ENCODE results near the gene GPNMB. TPM values are rescaled to one million over a fixed set of nuclear protein-coding genes. Genes with fewer than 3 reads are reported as not detected.
A peak's percentile ranks its signal among the peaks of the same experiment; 100 is the strongest.

The GPNMB gene
- total RNA-seq, 1 donor: 1.5 TPM

DNA sequence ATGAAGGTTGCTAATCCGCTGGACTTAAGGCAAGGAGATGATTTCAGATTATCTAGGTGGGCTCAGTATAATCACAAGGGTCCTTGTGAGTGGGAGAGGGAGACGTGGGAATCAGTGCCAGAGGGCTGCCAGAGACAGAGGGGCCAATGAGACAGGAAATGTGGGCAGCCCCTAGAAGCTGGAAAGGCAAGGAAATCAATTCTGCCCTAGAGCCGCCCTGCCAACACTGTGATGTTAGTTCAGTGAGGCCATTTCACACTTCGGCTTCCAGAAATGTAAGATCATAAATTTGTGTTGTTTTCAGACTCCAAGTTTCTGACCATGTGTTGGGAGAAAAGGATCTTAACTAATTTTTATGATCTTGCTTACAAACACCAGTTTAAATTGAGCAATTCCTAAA is 3.6 kb upstream of the GPNMB start:
- no peaks in the 10 kb centered on the region for H3K27me3 ChIP-seq (ENCODE audit: insufficient read depth, low read length)
- H3K4me1 ChIP-seq (ENCODE audit: insufficient read depth, low read length): peaks cover 9% of the 10 kb centered on the region
- H3K4me3 ChIP-seq (ENCODE audit: low read length): no peak overlapping the region
- H3K9me3 ChIP-seq (ENCODE audit: low read depth, low read length): no peaks in the 10 kb centered on the region

DNA sequence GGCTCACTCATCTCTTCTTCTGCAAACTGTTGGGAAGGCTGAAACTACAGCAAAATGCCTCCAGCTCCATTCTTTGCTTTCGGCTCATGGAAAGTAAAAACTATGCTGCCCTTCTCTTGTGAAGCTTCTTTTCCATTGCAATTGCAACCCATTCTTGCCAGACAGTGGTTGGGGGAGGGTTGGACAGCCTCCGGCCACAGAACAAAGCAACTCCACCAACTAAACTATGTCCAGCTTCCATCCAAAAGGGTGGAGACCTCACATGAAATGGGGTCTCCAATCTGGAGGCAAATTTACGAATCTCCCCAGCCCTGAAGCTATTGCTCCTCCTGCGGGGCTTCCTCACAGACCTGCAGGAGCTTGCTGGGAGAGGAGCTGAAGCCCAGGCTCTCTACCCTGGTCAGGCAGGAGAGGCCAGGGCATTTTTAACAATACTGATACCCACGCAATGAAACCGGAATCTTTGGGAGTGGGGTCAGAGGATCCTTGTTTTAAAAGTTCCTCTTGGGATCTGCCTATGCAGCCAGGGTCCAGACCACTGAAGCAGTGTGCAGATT is 549 bp downstream of the GPNMB start:
- Histone ChIP-seq H3K27me3 (ENCODE audit: insufficient read depth, low read length) (peaks cover 20% of the 10 kb centered on the region), H3K4me3 (ENCODE audit: low read length) (peak overlapping the region; percentile 38), H3K9me3 (ENCODE audit: low read depth, low read length) (peaks cover 4% of the 10 kb centered on the region), H3K4me1 (ENCODE audit: insufficient read depth, low read length) (peaks cover 19% of the 10 kb centered on the region)

DNA sequence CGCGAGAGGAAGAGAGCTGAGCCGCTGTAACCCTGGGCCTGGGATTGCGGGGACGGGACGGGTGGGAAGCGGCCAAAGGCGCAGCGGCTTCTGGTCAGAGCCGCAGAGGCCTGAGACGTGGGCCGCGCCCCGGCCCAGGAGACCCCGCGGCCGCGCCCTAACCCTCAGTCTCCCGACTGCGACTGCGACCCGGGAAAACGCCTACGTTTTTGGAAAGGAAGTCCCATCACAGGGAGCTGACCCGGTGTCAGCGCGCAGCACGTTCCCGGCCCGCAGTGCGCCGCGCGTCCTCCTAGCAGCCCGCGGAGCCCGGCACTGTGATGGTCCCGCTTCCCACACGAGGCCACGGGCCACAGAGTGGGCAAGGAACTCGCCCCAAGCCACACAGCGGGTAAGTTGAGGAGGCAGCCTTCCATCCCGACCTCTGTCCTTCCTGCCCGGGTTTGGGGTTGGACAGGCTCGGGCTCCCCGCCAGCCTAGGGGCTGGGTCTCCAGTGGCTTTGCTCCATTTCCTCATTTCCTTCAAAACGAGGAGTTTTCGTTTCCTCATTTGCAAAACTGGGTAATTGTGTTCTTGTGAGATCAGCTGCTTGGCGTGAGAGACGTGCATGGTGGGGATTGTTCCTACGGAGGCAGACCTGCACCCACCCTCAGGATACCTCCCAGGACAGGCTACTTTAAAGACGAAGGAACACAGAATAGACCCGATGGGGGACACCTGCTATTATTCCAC is 1.2 kb downstream of the GPNMB start:
- Histone ChIP-seq H3K4me1 (ENCODE audit: insufficient read depth, low read length) (peaks cover 19% of the 10 kb centered on the region), H3K27me3 (ENCODE audit: insufficient read depth, low read length) (peaks cover 22% of the 10 kb centered on the region), H3K4me3 (ENCODE audit: low read length) (peak overlapping the region; percentile 38), H3K9me3 (ENCODE audit: low read depth, low read length) (peaks cover 5% of the 10 kb centered on the region)

DNA sequence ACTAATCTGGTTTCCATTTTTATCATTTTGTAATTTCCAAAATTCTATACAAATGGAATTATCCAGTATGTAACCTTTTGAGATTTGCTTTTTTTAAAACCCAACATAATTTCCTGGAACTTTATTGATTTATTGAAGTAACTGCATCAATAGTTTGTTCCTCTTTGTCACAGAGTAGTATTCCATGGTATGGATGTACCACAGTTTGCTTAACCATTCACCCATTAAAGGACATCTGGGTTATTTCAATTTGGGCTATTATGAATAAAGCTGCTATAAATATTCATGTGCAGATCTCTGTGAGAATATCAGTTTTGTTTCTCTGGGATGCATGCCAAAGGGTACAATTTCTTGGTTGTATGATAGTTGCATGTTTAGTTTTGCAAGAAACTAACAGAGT is 2.9 kb downstream of the GPNMB start:
- peaks cover 19% of the 10 kb centered on the region for H3K4me1 ChIP-seq (ENCODE audit: insufficient read depth, low read length)
- peaks cover 5% of the 10 kb centered on the region for H3K9me3 ChIP-seq (ENCODE audit: low read depth, low read length)
- peaks cover 27% of the 10 kb centered on the region for H3K27me3 ChIP-seq (ENCODE audit: insufficient read depth, low read length)
- H3K4me3 ChIP-seq (ENCODE audit: low read length): no peak overlapping the region

DNA sequence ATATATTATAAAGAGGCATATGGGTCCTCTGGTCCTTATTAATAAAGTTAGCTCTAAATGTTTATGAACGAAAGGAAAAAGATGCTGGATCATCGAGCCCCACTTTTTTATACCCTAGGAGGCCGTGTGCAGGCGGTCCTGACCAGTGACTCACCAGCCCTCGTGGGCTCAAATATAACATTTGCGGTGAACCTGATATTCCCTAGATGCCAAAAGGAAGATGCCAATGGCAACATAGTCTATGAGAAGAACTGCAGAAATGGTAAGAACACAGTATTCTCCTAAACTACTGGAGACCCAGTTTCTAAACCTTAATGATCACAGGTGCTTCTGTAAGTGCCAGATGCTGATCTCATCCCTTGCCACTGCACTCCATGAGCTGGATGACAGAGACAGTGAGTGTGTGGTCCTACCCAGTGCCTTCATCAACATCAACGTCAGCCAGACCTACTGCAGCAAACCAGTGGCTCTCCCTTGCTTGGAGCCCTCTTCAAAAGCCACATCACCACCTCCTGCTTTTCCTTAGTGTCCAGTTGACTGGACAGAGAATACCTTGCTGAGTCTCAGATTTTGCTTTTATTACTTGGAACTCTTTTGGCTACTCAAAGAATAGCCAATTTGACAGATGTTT is 7.6 kb downstream of the GPNMB start:
- no peaks in the 10 kb centered on the region for H3K4me1 ChIP-seq (ENCODE audit: insufficient read depth, low read length)
- peaks cover 24% of the 10 kb centered on the region for H3K27me3 ChIP-seq (ENCODE audit: insufficient read depth, low read length)
- peaks cover 5% of the 10 kb centered on the region for H3K9me3 ChIP-seq (ENCODE audit: low read depth, low read length)
- no peak overlapping the region for H3K4me3 ChIP-seq (ENCODE audit: low read length)

DNA sequence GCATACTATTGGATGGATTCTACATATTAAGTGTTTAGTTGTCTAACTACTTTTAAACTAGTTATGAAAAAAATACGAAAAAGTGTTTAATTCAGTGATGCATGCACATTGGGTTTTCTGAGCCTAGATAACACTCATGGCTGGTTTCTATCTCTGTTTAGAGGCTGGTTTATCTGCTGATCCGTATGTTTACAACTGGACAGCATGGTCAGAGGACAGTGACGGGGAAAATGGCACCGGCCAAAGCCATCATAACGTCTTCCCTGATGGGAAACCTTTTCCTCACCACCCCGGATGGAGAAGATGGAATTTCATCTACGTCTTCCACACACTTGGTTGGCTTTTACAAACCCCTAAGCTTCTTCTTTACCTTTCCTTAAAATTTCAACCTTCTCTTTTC is 10.2 kb downstream of the GPNMB start:
- Histone ChIP-seq H3K4me1 (ENCODE audit: insufficient read depth, low read length) (no peaks in the 10 kb centered on the region), H3K4me3 (ENCODE audit: low read length) (no peak overlapping the region)

DNA sequence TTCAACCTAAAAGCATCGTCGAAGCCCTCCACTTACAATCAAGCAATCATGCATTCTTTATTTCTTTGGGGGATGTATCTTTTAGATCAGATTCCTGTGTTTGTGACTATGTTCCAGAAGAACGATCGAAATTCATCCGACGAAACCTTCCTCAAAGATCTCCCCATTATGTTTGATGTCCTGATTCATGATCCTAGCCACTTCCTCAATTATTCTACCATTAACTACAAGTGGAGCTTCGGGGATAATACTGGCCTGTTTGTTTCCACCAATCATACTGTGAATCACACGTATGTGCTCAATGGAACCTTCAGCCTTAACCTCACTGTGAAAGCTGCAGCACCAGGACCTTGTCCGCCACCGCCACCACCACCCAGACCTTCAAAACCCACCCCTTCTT is 13.8 kb downstream of the GPNMB start:
- no peaks in the 10 kb centered on the region for H3K27me3 ChIP-seq (ENCODE audit: insufficient read depth, low read length)
- H3K4me1 ChIP-seq (ENCODE audit: insufficient read depth, low read length): no peaks in the 10 kb centered on the region
- no peaks in the 10 kb centered on the region for H3K9me3 ChIP-seq (ENCODE audit: low read depth, low read length)
- no peak overlapping the region for H3K4me3 ChIP-seq (ENCODE audit: low read length)

More for the DNA sequence above, 10.2 kb downstream of the GPNMB start:
- peaks cover 10% of the 10 kb centered on the region for H3K27me3 ChIP-seq (ENCODE audit: insufficient read depth, low read length)
- H3K9me3 ChIP-seq (ENCODE audit: low read depth, low read length): peaks cover 5% of the 10 kb centered on the region

DNA sequence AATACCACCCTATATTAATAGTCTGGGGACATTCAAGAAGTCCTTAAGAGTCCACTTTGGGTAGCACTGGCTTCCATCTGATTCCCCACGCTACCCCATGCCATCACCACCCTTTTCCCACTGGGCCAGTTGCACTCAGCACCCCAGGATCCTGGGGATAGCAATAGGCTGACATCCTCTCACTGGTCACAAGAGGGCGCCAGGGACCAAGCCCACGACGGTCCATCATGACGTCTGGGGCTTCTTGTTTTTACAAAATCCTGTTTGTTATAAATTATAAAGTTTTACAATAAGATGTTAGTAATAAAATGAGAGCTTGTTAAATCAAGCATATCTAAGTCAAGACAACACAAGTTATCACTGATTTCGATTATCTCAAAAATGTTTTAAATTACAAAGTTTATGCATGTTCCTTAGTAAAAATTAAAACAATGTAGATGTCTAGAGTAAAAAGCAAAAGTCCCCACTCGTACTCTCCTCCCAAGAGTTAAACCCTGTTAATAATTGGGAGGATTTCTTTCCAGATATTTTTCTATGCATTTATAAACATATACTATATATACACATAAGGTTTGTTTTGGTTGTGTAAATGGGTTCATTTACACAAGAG is 15.4 kb downstream of the GPNMB start:
- Histone ChIP-seq H3K27me3 (ENCODE audit: insufficient read depth, low read length) (no peaks in the 10 kb centered on the region), H3K4me3 (ENCODE audit: low read length) (no peak overlapping the region), H3K9me3 (ENCODE audit: low read depth, low read length) (no peaks in the 10 kb centered on the region), H3K4me1 (ENCODE audit: insufficient read depth, low read length) (no peaks in the 10 kb centered on the region)

DNA sequence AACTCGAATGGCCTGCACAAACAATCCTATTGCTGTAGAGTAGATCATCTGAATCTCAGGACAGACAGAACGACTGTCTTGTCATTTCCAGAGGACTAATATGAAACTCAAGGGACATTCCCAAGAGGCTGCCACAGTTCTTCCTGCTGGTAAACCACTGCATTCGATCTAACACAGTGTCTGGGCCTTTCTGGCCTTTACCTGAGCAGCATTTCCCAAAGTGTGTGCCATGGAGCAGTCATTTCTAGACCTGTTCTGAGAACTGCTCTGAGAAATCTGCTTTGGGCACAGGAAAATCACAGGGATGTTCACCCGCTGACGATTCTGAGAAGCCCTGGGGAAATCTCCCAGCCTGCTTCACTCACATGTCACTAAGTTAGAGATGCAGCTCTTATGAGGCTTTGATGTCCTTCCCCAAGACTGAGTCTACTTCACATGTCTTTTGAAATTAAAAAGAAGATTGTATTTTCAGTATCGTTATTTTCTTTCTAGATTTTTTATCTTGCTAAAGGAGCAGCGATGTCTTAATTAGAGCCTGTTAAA is 18.4 kb downstream of the GPNMB start:
- no peak overlapping the region for H3K4me3 ChIP-seq (ENCODE audit: low read length)
- H3K4me1 ChIP-seq (ENCODE audit: insufficient read depth, low read length): no peaks in the 10 kb centered on the region

DNA sequence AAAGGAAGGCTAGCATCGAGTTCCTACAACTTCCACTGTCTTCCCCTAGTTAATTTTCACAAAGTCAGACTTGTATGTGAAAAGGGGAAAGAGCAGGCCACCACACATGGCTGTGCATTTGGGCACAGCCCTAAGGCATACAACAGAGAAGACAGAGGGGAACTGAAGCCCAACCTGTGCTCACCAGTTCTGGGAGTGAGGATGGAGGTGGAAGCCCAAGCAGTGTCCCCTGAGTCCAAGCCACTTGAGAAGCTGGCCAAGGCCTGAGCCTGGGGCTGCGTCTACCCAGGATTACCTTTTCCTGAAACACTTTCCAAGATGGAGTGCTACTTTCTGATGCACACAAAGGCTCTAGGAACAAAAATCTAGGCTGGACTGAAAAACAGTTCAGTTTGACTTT is 20.3 kb downstream of the GPNMB start:
- Histone ChIP-seq H3K4me1 (ENCODE audit: insufficient read depth, low read length) (no peaks in the 10 kb centered on the region), H3K4me3 (ENCODE audit: low read length) (no peak overlapping the region), H3K9me3 (ENCODE audit: low read depth, low read length) (no peaks in the 10 kb centered on the region), H3K27me3 (ENCODE audit: insufficient read depth, low read length) (no peaks in the 10 kb centered on the region)

More for the DNA sequence above, 18.4 kb downstream of the GPNMB start:
- no peaks in the 10 kb centered on the region for H3K27me3 ChIP-seq (ENCODE audit: insufficient read depth, low read length)
- H3K9me3 ChIP-seq (ENCODE audit: low read depth, low read length): no peaks in the 10 kb centered on the region

DNA sequence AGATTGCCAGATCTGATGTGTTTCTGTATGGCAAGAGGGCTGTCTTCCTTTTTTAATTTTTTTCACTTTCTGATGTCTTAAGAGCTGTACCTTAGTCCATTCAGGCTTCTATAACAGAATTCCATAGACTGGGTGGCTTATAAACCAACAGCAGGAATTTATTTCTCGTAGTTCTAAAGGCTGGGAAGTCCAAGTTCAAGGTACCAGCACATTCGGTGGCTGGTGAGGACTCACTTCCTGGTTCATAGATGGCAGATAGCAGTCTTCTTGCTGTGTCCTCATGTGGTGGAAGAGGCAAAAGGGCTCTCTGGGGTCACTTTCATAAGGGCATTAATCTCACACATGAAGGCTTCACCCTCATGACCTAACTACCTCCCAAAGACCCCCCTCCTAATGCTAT is 20.8 kb downstream of the GPNMB start:
- Histone ChIP-seq H3K27me3 (ENCODE audit: insufficient read depth, low read length) (no peaks in the 10 kb centered on the region), H3K9me3 (ENCODE audit: low read depth, low read length) (no peaks in the 10 kb centered on the region), H3K4me1 (ENCODE audit: insufficient read depth, low read length) (no peaks in the 10 kb centered on the region), H3K4me3 (ENCODE audit: low read length) (no peak overlapping the region)

DNA sequence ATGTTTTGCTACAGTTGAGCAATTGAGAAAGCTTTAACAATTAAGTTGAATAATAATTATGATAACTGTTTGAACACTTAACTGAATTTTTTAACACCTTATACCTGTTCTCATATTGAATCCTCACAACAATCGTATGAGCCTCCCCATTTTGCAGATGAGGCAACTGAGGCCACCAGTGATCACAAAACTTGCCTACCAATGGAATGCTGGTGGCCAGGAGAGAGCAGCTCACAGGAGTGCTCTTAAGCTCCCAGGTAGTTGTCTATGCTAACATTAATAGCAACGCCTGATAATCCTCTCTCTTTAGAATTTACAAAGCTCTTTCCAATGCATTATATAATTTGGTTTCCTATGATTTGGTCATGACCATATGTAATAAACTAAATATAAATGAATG is 21.6 kb downstream of the GPNMB start:
- Histone ChIP-seq H3K27me3 (ENCODE audit: insufficient read depth, low read length) (no peaks in the 10 kb centered on the region), H3K9me3 (ENCODE audit: low read depth, low read length) (no peaks in the 10 kb centered on the region), H3K4me3 (ENCODE audit: low read length) (no peak overlapping the region), H3K4me1 (ENCODE audit: insufficient read depth, low read length) (no peaks in the 10 kb centered on the region)

DNA sequence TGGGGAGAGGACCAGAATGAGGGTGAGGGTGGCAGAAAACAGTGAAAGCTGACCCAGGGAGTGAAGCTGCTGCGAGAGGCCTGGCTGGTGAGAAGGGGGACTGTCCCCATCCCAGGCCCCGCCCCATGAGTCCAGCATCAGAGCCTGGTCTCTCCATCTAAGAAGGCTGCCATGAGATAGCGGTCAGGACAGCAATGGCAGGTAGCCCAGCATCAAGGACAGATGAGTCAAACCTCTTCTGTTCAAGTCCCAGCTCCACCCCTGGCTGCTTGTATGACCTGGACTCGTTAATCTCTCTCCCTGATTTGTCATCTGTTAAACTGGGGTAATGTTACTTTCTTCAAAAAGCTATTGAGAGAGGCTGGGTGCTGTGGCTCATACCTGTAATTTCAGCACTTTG is 22.2 kb downstream of the GPNMB start:
- H3K27me3 ChIP-seq (ENCODE audit: insufficient read depth, low read length): no peaks in the 10 kb centered on the region
- H3K4me3 ChIP-seq (ENCODE audit: low read length): no peak overlapping the region
- H3K4me1 ChIP-seq (ENCODE audit: insufficient read depth, low read length): no peaks in the 10 kb centered on the region
- no peaks in the 10 kb centered on the region for H3K9me3 ChIP-seq (ENCODE audit: low read depth, low read length)

DNA sequence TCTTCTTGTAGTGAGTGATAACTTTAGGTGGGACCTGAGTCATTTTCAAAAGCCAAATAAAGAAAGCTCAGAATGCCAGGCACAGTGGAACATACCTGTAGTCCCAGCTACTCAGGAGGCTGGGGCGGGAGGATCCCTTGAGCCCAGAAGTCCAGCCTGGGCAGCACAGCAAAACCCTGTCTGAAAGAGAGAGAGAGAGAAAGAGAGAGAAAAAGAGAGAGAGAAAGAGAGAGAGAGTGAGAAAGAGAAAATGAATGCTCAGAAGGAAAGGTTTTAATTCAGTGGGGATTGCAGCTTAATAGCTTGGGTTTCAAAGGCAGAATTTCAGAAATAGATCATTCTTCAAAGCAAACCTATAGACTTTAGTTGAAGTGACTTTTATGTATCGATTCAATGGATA is 25.7 kb downstream of the GPNMB start:
- no peak overlapping the region for H3K4me3 ChIP-seq (ENCODE audit: low read length)
- H3K9me3 ChIP-seq (ENCODE audit: low read depth, low read length): no peaks in the 10 kb centered on the region
- H3K27me3 ChIP-seq (ENCODE audit: insufficient read depth, low read length): no peaks in the 10 kb centered on the region
- H3K4me1 ChIP-seq (ENCODE audit: insufficient read depth, low read length): no peaks in the 10 kb centered on the region

DNA sequence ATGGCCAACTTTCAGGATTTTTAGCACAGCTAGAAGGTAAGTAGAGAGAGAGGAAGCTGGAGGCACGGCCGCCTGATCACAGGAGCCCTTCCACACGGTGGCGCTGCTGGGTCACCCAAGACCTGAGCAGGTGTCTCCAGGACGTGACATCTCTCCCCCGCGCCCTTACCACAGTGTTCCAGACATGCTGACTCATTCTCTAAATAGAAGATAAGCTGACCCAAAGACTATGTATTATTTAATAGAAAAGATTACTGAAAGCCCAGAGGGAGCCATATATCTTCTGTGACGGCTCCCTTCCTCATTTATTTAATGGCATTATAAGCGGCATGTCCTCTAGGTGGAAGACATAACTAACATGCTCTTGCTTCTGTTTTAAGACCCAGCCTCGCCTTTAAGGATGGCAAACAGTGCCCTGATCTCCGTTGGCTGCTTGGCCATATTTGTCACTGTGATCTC is 26.6 kb downstream of the GPNMB start:
- Histone ChIP-seq H3K4me3 (ENCODE audit: low read length) (no peak overlapping the region), H3K4me1 (ENCODE audit: insufficient read depth, low read length) (no peaks in the 10 kb centered on the region), H3K9me3 (ENCODE audit: low read depth, low read length) (no peaks in the 10 kb centered on the region), H3K27me3 (ENCODE audit: insufficient read depth, low read length) (no peaks in the 10 kb centered on the region)
